GM12864 (cell line): ENCODE measurements around the gene CDR2.
"Not testable (repeated sequence)": the region's sequence is repeated elsewhere in the genome, so short reads cannot be mapped to it uniquely, and the experiment has no call there.

Experiments
- DNase-seq: peaks from one replicate; pipeline ENCODE4 v3.0.0-alpha.2; 2011; ENCODE audit warnings: low read depth
- H3K4me3 ChIP-seq: 2 replicates; pipeline ENCODE4 v1.5.1; 2011; ENCODE audit warnings: mild to moderate bottlenecking, low read depth, low read length, control low read depth
- CTCF ChIP-seq: IDR thresholded peaks from 2 replicates; pipeline ENCODE4 v1.5.1; 2011; ENCODE audit warnings: low read depth, mild to moderate bottlenecking, moderate library complexity, low read length, control low read depth, inconsistent platforms; ENCODE audit errors: missing control alignments

Gene CDR2

GRCh38 chr16:22370038-22370820 is 4.2 kb downstream of the CDR2 start:
- H3K4me3 ChIP-seq, result no peak overlapping the region
- no peak for DNase-seq
- TF ChIP-seq CTCF, result no peak

- H3K4me3 ChIP-seq, result no peak overlapping the region
- TF ChIP-seq CTCF, result no peak
- DNase-seq, result peak; percentile 18
Measured at GRCh38 chr16:22369221-22369811, 5.1 kb downstream of the CDR2 start.

GRCh38 chr16:22368200-22368826 is 6.1 kb downstream of the CDR2 start:
- H3K4me3 ChIP-seq, DNase-seq: not testable (repeated sequence)

- TF ChIP-seq CTCF, result no peak
- DNase-seq, result no peak
- no peak overlapping the region for H3K4me3 ChIP-seq
Measured at GRCh38 chr16:22366889-22367288, 7.5 kb downstream of the CDR2 start.

GRCh38 chr16:22366371-22366770 is 8.0 kb downstream of the CDR2 start:
- DNase-seq, result no peak
- no peak for TF ChIP-seq CTCF
- no peak overlapping the region for H3K4me3 ChIP-seq

- H3K4me3 ChIP-seq, result no peak overlapping the region
Measured at GRCh38 chr16:22364241-22364640, 10.2 kb downstream of the CDR2 start.

More at GRCh38 chr16:22364241-22364640, 10.2 kb downstream of the CDR2 start:
- TF ChIP-seq CTCF, result no peak
- DNase-seq, result no peak
